Measurements from ENCODE around the gene CHAF1B. TPM values are rescaled to one million over a fixed set of nuclear protein-coding genes. Genes with fewer than 3 reads are reported as not detected.
"Not testable (repeated sequence)": the region's sequence is repeated elsewhere in the genome, so short reads cannot be mapped to it uniquely, and the experiment has no call there.

CHAF1B gene
- total RNA-seq, 3 donors from 2014 or later = 0.64 to 2.8 (median 1.6) TPM

GRCh38 chr21:36397606-36398005 is 12.4 kb downstream of the CHAF1B start:
- no peaks in the 10 kb centered on the region for H3K4me1 ChIP-seq
- intact Hi-C loops (cut with DNase I; ENCODE audit: low total_unique reads) = no loop called here
- H3K27ac ChIP-seq = no peak overlapping the region
- no peak for TF ChIP-seq POLR2AphosphoS5 (IDR thresholded peaks at IDR 0.05)
- no peak for TF ChIP-seq CTCF (IDR thresholded peaks at IDR 0.05)
- no peak for TF ChIP-seq POLR2A (IDR thresholded peaks at IDR 0.05)
- no peaks in the 10 kb centered on the region for H3K36me3 ChIP-seq
- no peak for DNase-seq (ENCODE audit: low spot score in 2 of 2)
- H3K27me3 ChIP-seq = no peaks in the 10 kb centered on the region
- H3K9me3 ChIP-seq = peaks cover 0 to 3% of the 10 kb centered on the region in 2 donors
- H3K4me3 ChIP-seq = no peak overlapping the region

DNA sequence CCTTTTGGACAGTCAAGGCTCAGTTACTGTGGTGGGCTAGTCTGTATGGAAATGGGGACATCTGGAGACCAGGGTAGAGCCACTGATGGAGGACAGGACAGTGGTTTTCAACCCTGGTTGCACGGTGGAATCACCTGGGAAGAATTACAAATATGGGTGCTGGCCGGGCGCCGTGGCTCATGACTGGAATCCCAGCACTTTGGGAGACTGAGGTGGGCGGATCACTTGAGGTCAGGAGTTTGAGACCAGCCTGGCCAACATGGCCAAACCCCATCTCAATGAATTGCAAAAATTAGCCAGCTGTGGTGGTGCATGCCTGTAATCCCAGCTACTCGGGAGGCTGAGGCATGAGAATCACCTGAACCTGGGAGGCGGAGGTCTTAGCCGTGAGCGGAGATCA is 14.5 kb downstream of the CHAF1B start:
- H3K36me3 ChIP-seq; intact Hi-C loops (cut with DNase I; ENCODE audit: low total_unique reads); DNase-seq (ENCODE audit: low spot score in 2 of 2): not testable (repeated sequence)

GRCh38 chr21:36400719-36401118 is 15.5 kb downstream of the CHAF1B start:
- H3K4me3 ChIP-seq = no peak overlapping the region
- H3K36me3 ChIP-seq = no peaks in the 10 kb centered on the region
- no peak for DNase-seq (ENCODE audit: low spot score in 2 of 2)
- no peaks in the 10 kb centered on the region for H3K4me1 ChIP-seq
- TF ChIP-seq POLR2AphosphoS5 (IDR thresholded peaks at IDR 0.05) (no peak), CTCF (IDR thresholded peaks at IDR 0.05) (no peak), POLR2A (IDR thresholded peaks at IDR 0.05) (no peak)
- no peaks in the 10 kb centered on the region for H3K9me3 ChIP-seq
- H3K27ac ChIP-seq = no peak overlapping the region
- no peaks in the 10 kb centered on the region for H3K27me3 ChIP-seq
- intact Hi-C loops (cut with DNase I; ENCODE audit: low total_unique reads) = no loop called here

More for the DNA sequence above, 14.5 kb downstream of the CHAF1B start:
- not testable (repeated sequence) for H3K4me1 ChIP-seq, H3K27ac ChIP-seq, H3K27me3 ChIP-seq, H3K9me3 ChIP-seq, H3K4me3 ChIP-seq

GRCh38 chr21:36402339-36402738 is 17.1 kb downstream of the CHAF1B start:
- no peak overlapping the region for H3K27ac ChIP-seq
- no peaks in the 10 kb centered on the region for H3K4me1 ChIP-seq
- no peak overlapping the region for H3K4me3 ChIP-seq
- no peaks in the 10 kb centered on the region for H3K27me3 ChIP-seq
- TF ChIP-seq POLR2A (IDR thresholded peaks at IDR 0.05) (no peak), CTCF (IDR thresholded peaks at IDR 0.05) (no peak), POLR2AphosphoS5 (IDR thresholded peaks at IDR 0.05) (no peak)
- no peaks in the 10 kb centered on the region for H3K9me3 ChIP-seq
- no peaks in the 10 kb centered on the region for H3K36me3 ChIP-seq
- no peak for DNase-seq (ENCODE audit: low spot score in 2 of 2)
- intact Hi-C loops (cut with DNase I; ENCODE audit: low total_unique reads) = no loop called here

GRCh38 chr21:36403713-36404112 is 18.5 kb downstream of the CHAF1B start:
- Histone ChIP-seq H3K4me1 (no peaks in the 10 kb centered on the region), H3K27me3 (no peaks in the 10 kb centered on the region), H3K27ac (no peak overlapping the region), H3K4me3 (no peak overlapping the region), H3K36me3 (no peaks in the 10 kb centered on the region), H3K9me3 (no peaks in the 10 kb centered on the region)
- intact Hi-C loops (cut with DNase I; ENCODE audit: low total_unique reads) = no loop called here
- no peak for DNase-seq (ENCODE audit: low spot score in 2 of 2)
- no peak for TF ChIP-seq POLR2AphosphoS5 (IDR thresholded peaks at IDR 0.05)
- no peak for TF ChIP-seq POLR2A (IDR thresholded peaks at IDR 0.05)
- TF ChIP-seq CTCF (IDR thresholded peaks at IDR 0.05) = no peak

GRCh38 chr21:36408568-36408967 is 23.4 kb downstream of the CHAF1B start:
- TF ChIP-seq CTCF (IDR thresholded peaks at IDR 0.05) (no peak), POLR2AphosphoS5 (IDR thresholded peaks at IDR 0.05) (no peak), POLR2A (IDR thresholded peaks at IDR 0.05) (no peak)

More at GRCh38 chr21:36408568-36408967, 23.4 kb downstream of the CHAF1B start:
- intact Hi-C loops (cut with DNase I; ENCODE audit: low total_unique reads) = no loop called here
- Histone ChIP-seq H3K27ac (no peak overlapping the region), H3K4me3 (no peak overlapping the region), H3K36me3 (no peaks in the 10 kb centered on the region), H3K4me1 (no peaks in the 10 kb centered on the region), H3K9me3 (no peaks in the 10 kb centered on the region), H3K27me3 (no peaks in the 10 kb centered on the region)
- DNase-seq (ENCODE audit: low spot score in 2 of 2) = no peak
